Loucy (cell line): ENCODE data around the gene GNAZ.

Experiments used
- H2AFZ ChIP-seq: fragments of 200-600 bp; sonication (generic); 2 replicates; pipeline ENCODE4 v1.6.0; 2016; ENCODE audit warnings: antibody characterized with exemption, mild to moderate bottlenecking, low read length, moderate library complexity
- H3F3A ChIP-seq: fragments of 200-600 bp; 2 replicates; pipeline ENCODE4 v1.6.0; 2016; ENCODE audit warnings: antibody characterized with exemption, low read depth, mild to moderate bottlenecking
- H3K27me3 ChIP-seq: fragments of 200-600 bp; sonication (generic); 2 replicates; pipeline ENCODE4 v1.6.1; 2014; ENCODE audit warnings: low read length, mild to moderate bottlenecking; ENCODE audit not compliant: insufficient read depth, poor library complexity, severe bottlenecking
- H3K36me3 ChIP-seq: fragments of 200-600 bp; sonication (generic); 2 replicates; pipeline ENCODE4 v1.6.1; 2016; ENCODE audit warnings: low read length; ENCODE audit not compliant: insufficient read depth
- H3K4me1 ChIP-seq: fragments of 200-600 bp; sonication (generic); 2 replicates; pipeline ENCODE4 v1.5.1; 2014; ENCODE audit warnings: low read length, mild to moderate bottlenecking; ENCODE audit not compliant: insufficient read depth, poor library complexity, severe bottlenecking
- H3K4me2 ChIP-seq: fragments of 200-600 bp; sonication (generic); 2 replicates; pipeline ENCODE4 v1.6.0; 2014; ENCODE audit warnings: antibody characterized with exemption, low read length, low read depth, mild to moderate bottlenecking; ENCODE audit not compliant: poor library complexity, severe bottlenecking
- H3K4me3 ChIP-seq: fragments of 200-600 bp; sonication (generic); 2 replicates; pipeline ENCODE4 v1.5.1; 2014; ENCODE audit warnings: low read length, mild to moderate bottlenecking, mixed read lengths; ENCODE audit not compliant: poor library complexity, severe bottlenecking
- H3K79me2 ChIP-seq: fragments of 200-600 bp; sonication (generic); 2 replicates; pipeline ENCODE4 v1.6.1; 2014; ENCODE audit warnings: low read length; ENCODE audit not compliant: insufficient read depth
- H3K9ac ChIP-seq: fragments of 200-600 bp; sonication (generic); 2 replicates; pipeline ENCODE4 v1.6.0; 2014; ENCODE audit warnings: mild to moderate bottlenecking, low read depth, low read length, moderate library complexity; ENCODE audit not compliant: poor library complexity, severe bottlenecking
- H3K9me2 ChIP-seq: fragments of 200-600 bp; sonication (generic); replicated peaks from 2 replicates; pipeline ENCODE4 v1.6.1; 2016; ENCODE audit warnings: low read depth, low read length, mixed read lengths
- H3K9me3 ChIP-seq: fragments of 200-600 bp; sonication (generic); 2 replicates; pipeline ENCODE4 v1.6.1; 2014; ENCODE audit warnings: mild to moderate bottlenecking, antibody characterized with exemption, low read length, low read depth; ENCODE audit not compliant: insufficient read depth
- H4K20me1 ChIP-seq: fragments of 200-600 bp; sonication (generic); 2 replicates; pipeline ENCODE4 v1.6.0; 2014; ENCODE audit warnings: antibody characterized with exemption, low read length, mild to moderate bottlenecking; ENCODE audit not compliant: insufficient read depth, poor library complexity, severe bottlenecking
- CTCF ChIP-seq: fragments of 200-600 bp; sonication (generic); conservative IDR thresholded peaks from 2 replicates; pipeline ENCODE4 v1.5.1; 2014; ENCODE audit warnings: mild to moderate bottlenecking, antibody characterized with exemption, low read length
- EZH2phosphoT487 ChIP-seq: fragments of 200-600 bp; IDR thresholded peaks from 2 replicates; pipeline ENCODE4 v1.6.1; 2018; ENCODE audit warnings: antibody characterized with exemption, mild to moderate bottlenecking, moderate library complexity, borderline replicate concordance

Gene GNAZ

GRCh38 chr22:23158516-23159290 lies 88.4 kb downstream of the GNAZ start:
- no peak overlapping the region for H3K9ac ChIP-seq
- H3K4me2 ChIP-seq = no peak overlapping the region

GRCh38 chr22:23159291-23159630 lies 88.9 kb downstream of the GNAZ start:
- Histone ChIP-seq H3K9me2 (no peaks in the 10 kb centered on the region), H3K9me3 (no peaks in the 10 kb centered on the region), H3K4me1 (no peaks in the 10 kb centered on the region), H3K36me3 (no peaks in the 10 kb centered on the region), H3K27me3 (no peaks in the 10 kb centered on the region), H3F3A (no peaks in the 10 kb centered on the region), H3K9ac (no peak overlapping the region), H3K79me2 (no peaks in the 10 kb centered on the region), H3K4me3 (no peak overlapping the region), H3K4me2 (no peak overlapping the region), H4K20me1 (no peaks in the 10 kb centered on the region), H2AFZ (no peak overlapping the region)
- no peak for TF ChIP-seq EZH2phosphoT487
- no peak for TF ChIP-seq CTCF

More at GRCh38 chr22:23158516-23159290, 88.4 kb downstream of the GNAZ start:
- no peaks in the 10 kb centered on the region for H4K20me1 ChIP-seq
- no peaks in the 10 kb centered on the region for H3K79me2 ChIP-seq
- TF ChIP-seq EZH2phosphoT487 = no peak
- H3K9me3 ChIP-seq = no peaks in the 10 kb centered on the region
- no peaks in the 10 kb centered on the region for H3F3A ChIP-seq
- no peaks in the 10 kb centered on the region for H3K27me3 ChIP-seq
- H2AFZ ChIP-seq = no peak overlapping the region
- no peaks in the 10 kb centered on the region for H3K9me2 ChIP-seq
- no peaks in the 10 kb centered on the region for H3K4me1 ChIP-seq
- no peak overlapping the region for H3K4me3 ChIP-seq
- no peaks in the 10 kb centered on the region for H3K36me3 ChIP-seq

GRCh38 chr22:23161029-23161428 lies 90.7 kb downstream of the GNAZ start:
- no peak overlapping the region for H3K9ac ChIP-seq
- no peak overlapping the region for H3K4me3 ChIP-seq
- H2AFZ ChIP-seq = no peak overlapping the region
- TF ChIP-seq CTCF = no peak
- TF ChIP-seq EZH2phosphoT487 = no peak
- H3K4me2 ChIP-seq = no peak overlapping the region
- H3F3A ChIP-seq = no peaks in the 10 kb centered on the region
- H3K9me3 ChIP-seq = no peaks in the 10 kb centered on the region
- H3K27me3 ChIP-seq = no peaks in the 10 kb centered on the region
- H3K79me2 ChIP-seq = no peaks in the 10 kb centered on the region
- no peaks in the 10 kb centered on the region for H4K20me1 ChIP-seq
- H3K9me2 ChIP-seq = no peaks in the 10 kb centered on the region
- H3K4me1 ChIP-seq = no peaks in the 10 kb centered on the region
- no peaks in the 10 kb centered on the region for H3K36me3 ChIP-seq

GRCh38 chr22:23161574-23161973 lies 91.3 kb downstream of the GNAZ start:
- H3K4me1 ChIP-seq = no peaks in the 10 kb centered on the region
- H3K9me2 ChIP-seq = no peaks in the 10 kb centered on the region
- H3K9me3 ChIP-seq = no peaks in the 10 kb centered on the region
- no peak overlapping the region for H3K4me3 ChIP-seq
- no peak overlapping the region for H2AFZ ChIP-seq
- H3K79me2 ChIP-seq = no peaks in the 10 kb centered on the region
- H3K36me3 ChIP-seq = no peaks in the 10 kb centered on the region
- H3K4me2 ChIP-seq = no peak overlapping the region
- TF ChIP-seq EZH2phosphoT487 (no peak), CTCF (no peak)
- H3F3A ChIP-seq = no peaks in the 10 kb centered on the region
- H4K20me1 ChIP-seq = no peaks in the 10 kb centered on the region
- H3K27me3 ChIP-seq = no peaks in the 10 kb centered on the region
- H3K9ac ChIP-seq = no peak overlapping the region
